H1 (cell line): ENCODE measurements around the gene ADAMTS14. TPM values are rescaled to one million over a fixed set of nuclear protein-coding genes. Genes with fewer than 3 reads are reported as not detected.

Source experiments
- CEBPB ChIP-seq: IDR thresholded peaks from 2 replicates; pipeline ENCODE4 v1.6.1; 2012; ENCODE audit warnings: low read depth, low read length
- CTBP2 ChIP-seq: IDR thresholded peaks from 2 replicates; pipeline ENCODE4 v1.7.0; 2011; ENCODE audit warnings: borderline replicate concordance, mild to moderate bottlenecking, moderate library complexity, mixed read lengths, low read length; ENCODE audit not compliant: insufficient read depth, insufficient read length
- TAF7 ChIP-seq: optimal IDR thresholded peaks from 2 replicates; pipeline ENCODE3; 2011; ENCODE audit warnings: low read depth, mild to moderate bottlenecking, inconsistent platforms, low read length, moderate library complexity, borderline replicate concordance
- polyA plus RNA-seq, 7 experiments: library from polyadenylated mRNA; depleted of rRNA in 3 of 7; stranded (reverse) in 5 of 7; unstranded in 2 of 7; fragments of >200 nt in 5 of 7; fragments of 200-250 nt in 2 of 7; gene quantifications; 1 replicate in 5 of 7; 2 replicates in 1 of 7; 4 replicates in 1 of 7; pipeline versions ENCODE4 v1.2.1 to v1.2.3, GENCODE V29; 2011 to 2013; ENCODE audit warnings: missing spikeins in 2 of 7, mixed read lengths in 2 of 7
- total RNA-seq: library from RNA; stranded (reverse); fragmentation: NEBNext Ultra II Directional; extraction: Animal tissue kit (Norgen Biotek cat#: 25700); gene quantifications from 2 replicates; pipeline ENCODE4 v1.2.1, GENCODE V29; 2021
- TF ChIP-seq, protein P1 (sequence below): fragments of 300-600 bp; sonication (generic); IDR thresholded peaks from 2 replicates; pipeline ENCODE4 v1.7.1; 2012; ENCODE audit warnings: low read length, moderate library complexity, mild to moderate bottlenecking, inconsistent platforms; ENCODE audit not compliant: insufficient replicate concordance

Gene ADAMTS14
- total and polyA plus RNA-seq, 2 of the 8 experiments (the other 6 are each of a cell fraction or from before 2014, with no cell fraction given) = 2.0 to 2.3 TPM

DNA sequence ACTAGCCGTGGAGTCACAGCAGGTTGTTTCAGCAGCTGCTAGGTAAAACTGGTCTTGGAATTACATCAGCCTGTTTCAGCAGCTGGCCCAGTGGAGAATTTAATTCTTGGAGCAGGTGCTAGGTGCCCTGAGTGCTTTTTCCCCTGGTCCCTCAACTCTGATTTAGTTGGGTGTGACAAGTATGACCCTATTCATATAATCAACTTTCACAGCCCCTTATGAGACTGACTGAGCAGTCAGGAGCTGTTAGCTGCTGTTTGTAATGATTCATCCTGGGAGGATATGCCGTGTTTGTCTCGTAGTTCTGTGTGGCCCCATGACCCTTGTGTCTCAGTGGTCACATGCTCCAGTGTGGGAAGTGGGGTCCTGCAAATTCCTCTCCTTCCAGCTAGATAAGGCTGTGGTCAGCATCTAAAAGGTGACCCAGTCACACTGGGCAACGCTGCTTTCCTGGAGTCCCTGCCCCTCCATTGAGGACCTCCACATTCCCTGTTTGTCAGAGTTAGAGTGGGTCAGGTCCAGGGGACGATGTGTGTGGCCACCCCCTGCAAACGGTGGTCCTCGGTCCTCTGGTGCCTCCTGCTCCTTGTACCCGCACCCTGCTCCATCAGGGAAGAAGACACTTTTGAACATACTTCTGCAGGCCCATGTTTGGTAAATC lies 84.5 kb downstream of the ADAMTS14 start (continued):
- TF ChIP-seq CEBPB (no peak), TAF7 (no peak), CTBP2 (no peak)
- TF ChIP-seq, protein P1, sequence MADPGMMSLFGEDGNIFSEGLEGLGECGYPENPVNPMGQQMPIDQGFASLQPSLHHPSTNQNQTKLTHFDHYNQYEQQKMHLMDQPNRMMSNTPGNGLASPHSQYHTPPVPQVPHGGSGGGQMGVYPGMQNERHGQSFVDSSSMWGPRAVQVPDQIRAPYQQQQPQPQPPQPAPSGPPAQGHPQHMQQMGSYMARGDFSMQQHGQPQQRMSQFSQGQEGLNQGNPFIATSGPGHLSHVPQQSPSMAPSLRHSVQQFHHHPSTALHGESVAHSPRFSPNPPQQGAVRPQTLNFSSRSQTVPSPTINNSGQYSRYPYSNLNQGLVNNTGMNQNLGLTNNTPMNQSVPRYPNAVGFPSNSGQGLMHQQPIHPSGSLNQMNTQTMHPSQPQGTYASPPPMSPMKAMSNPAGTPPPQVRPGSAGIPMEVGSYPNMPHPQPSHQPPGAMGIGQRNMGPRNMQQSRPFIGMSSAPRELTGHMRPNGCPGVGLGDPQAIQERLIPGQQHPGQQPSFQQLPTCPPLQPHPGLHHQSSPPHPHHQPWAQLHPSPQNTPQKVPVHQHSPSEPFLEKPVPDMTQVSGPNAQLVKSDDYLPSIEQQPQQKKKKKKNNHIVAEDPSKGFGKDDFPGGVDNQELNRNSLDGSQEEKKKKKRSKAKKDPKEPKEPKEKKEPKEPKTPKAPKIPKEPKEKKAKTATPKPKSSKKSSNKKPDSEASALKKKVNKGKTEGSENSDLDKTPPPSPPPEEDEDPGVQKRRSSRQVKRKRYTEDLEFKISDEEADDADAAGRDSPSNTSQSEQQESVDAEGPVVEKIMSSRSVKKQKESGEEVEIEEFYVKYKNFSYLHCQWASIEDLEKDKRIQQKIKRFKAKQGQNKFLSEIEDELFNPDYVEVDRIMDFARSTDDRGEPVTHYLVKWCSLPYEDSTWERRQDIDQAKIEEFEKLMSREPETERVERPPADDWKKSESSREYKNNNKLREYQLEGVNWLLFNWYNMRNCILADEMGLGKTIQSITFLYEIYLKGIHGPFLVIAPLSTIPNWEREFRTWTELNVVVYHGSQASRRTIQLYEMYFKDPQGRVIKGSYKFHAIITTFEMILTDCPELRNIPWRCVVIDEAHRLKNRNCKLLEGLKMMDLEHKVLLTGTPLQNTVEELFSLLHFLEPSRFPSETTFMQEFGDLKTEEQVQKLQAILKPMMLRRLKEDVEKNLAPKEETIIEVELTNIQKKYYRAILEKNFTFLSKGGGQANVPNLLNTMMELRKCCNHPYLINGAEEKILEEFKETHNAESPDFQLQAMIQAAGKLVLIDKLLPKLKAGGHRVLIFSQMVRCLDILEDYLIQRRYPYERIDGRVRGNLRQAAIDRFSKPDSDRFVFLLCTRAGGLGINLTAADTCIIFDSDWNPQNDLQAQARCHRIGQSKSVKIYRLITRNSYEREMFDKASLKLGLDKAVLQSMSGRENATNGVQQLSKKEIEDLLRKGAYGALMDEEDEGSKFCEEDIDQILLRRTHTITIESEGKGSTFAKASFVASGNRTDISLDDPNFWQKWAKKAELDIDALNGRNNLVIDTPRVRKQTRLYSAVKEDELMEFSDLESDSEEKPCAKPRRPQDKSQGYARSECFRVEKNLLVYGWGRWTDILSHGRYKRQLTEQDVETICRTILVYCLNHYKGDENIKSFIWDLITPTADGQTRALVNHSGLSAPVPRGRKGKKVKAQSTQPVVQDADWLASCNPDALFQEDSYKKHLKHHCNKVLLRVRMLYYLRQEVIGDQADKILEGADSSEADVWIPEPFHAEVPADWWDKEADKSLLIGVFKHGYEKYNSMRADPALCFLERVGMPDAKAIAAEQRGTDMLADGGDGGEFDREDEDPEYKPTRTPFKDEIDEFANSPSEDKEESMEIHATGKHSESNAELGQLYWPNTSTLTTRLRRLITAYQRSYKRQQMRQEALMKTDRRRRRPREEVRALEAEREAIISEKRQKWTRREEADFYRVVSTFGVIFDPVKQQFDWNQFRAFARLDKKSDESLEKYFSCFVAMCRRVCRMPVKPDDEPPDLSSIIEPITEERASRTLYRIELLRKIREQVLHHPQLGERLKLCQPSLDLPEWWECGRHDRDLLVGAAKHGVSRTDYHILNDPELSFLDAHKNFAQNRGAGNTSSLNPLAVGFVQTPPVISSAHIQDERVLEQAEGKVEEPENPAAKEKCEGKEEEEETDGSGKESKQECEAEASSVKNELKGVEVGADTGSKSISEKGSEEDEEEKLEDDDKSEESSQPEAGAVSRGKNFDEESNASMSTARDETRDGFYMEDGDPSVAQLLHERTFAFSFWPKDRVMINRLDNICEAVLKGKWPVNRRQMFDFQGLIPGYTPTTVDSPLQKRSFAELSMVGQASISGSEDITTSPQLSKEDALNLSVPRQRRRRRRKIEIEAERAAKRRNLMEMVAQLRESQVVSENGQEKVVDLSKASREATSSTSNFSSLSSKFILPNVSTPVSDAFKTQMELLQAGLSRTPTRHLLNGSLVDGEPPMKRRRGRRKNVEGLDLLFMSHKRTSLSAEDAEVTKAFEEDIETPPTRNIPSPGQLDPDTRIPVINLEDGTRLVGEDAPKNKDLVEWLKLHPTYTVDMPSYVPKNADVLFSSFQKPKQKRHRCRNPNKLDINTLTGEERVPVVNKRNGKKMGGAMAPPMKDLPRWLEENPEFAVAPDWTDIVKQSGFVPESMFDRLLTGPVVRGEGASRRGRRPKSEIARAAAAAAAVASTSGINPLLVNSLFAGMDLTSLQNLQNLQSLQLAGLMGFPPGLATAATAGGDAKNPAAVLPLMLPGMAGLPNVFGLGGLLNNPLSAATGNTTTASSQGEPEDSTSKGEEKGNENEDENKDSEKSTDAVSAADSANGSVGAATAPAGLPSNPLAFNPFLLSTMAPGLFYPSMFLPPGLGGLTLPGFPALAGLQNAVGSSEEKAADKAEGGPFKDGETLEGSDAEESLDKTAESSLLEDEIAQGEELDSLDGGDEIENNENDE = no peak
